ENCODE measurements around the gene USP1.

The USP1 gene

GRCh38 chr1:62493656-62494055, 56.8 kb downstream of the USP1 start:
- Histone ChIP-seq H3K9ac (ENCODE audit: low read depth, low read length) (no peak overlapping the region), H3K27ac (ENCODE audit: low read depth, low read length) (no peak overlapping the region), H3K36me3 (ENCODE audit: insufficient read depth, low read length) (peaks cover 47% of the 10 kb centered on the region), H3K4me1 (ENCODE audit: insufficient read depth, low read length) (no peaks in the 10 kb centered on the region), H3K4me3 (ENCODE audit: low read length) (no peak overlapping the region), H3K9me3 (ENCODE audit: insufficient read depth, low read depth, low read length) (no peaks in the 10 kb centered on the region), H3K27me3 (ENCODE audit: insufficient read depth, low read length) (no peaks in the 10 kb centered on the region)
- 94% methylated on average over 3 of the region's 3 CpGs for WGBS

GRCh38 chr1:62494137-62494536, 57.3 kb downstream of the USP1 start:
- no peak overlapping the region for H3K27ac ChIP-seq (ENCODE audit: low read depth, low read length)
- no peaks in the 10 kb centered on the region for H3K27me3 ChIP-seq (ENCODE audit: insufficient read depth, low read length)
- H3K36me3 ChIP-seq (ENCODE audit: insufficient read depth, low read length) = peaks cover 44% of the 10 kb centered on the region
- no peaks in the 10 kb centered on the region for H3K4me1 ChIP-seq (ENCODE audit: insufficient read depth, low read length)
- H3K9ac ChIP-seq (ENCODE audit: low read depth, low read length) = no peak overlapping the region
- no peaks in the 10 kb centered on the region for H3K9me3 ChIP-seq (ENCODE audit: insufficient read depth, low read depth, low read length)
- H3K4me3 ChIP-seq (ENCODE audit: low read length) = no peak overlapping the region
- 94% methylated on average over 4 of the region's 4 CpGs for WGBS

- no peaks in the 10 kb centered on the region for H3K4me1 ChIP-seq (ENCODE audit: insufficient read depth, low read length)
- H3K36me3 ChIP-seq (ENCODE audit: insufficient read depth, low read length) = peaks cover 32% of the 10 kb centered on the region
- no peaks in the 10 kb centered on the region for H3K9me3 ChIP-seq (ENCODE audit: insufficient read depth, low read depth, low read length)
- H3K9ac ChIP-seq (ENCODE audit: low read depth, low read length) = no peak overlapping the region
- no peaks in the 10 kb centered on the region for H3K27me3 ChIP-seq (ENCODE audit: insufficient read depth, low read length)
- H3K27ac ChIP-seq (ENCODE audit: low read depth, low read length) = no peak overlapping the region
- no peak overlapping the region for H3K4me3 ChIP-seq (ENCODE audit: low read length)
Observed at GRCh38 chr1:62500210-62500609, 63.4 kb downstream of the USP1 start.

All from HUES64 (cell line).